GM19238 (cell line): ENCODE results near the gene MYO3B.
"Not testable (repeated sequence)": the region's sequence is repeated elsewhere in the genome, so short reads cannot be mapped to it uniquely, and the experiment has no call there.

ENCODE experiments used
- DNase-seq: peaks from one replicate; pipeline ENCODE4 v3.0.0; 2011; ENCODE audit warnings: low spot score; ENCODE audit not compliant: insufficient read length

Gene MYO3B

GRCh38 chr2:170212625-170213280, 34.8 kb downstream of the MYO3B start:
- no peak for DNase-seq

GRCh38 chr2:170213281-170213625, 35.3 kb downstream of the MYO3B start:
- DNase-seq = not testable (repeated sequence)

DNA sequence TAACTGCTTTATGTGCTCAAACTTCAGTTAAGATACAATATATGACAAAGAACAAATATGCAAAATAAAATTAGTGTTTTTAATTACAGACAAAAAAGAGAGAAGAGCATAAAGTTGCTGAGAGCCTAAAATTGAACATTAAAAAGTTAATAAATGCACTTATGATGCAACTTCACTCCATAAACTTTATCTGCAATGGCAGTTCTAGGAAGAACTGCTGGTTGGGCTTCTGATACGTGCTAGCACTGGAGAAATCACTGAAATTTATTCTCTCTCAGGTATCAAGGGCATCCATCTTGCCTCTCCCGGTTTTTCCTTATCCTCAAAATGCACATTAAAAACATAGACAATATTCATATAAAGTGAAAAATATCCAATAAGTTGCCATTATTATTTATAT, 35.7 kb downstream of the MYO3B start:
- DNase-seq = no peak

- DNase-seq = no peak
Observed at GRCh38 chr2:170214309-170214948, 36.5 kb downstream of the MYO3B start.

GRCh38 chr2:170215021-170215420, 37.1 kb downstream of the MYO3B start:
- no peak for DNase-seq

DNA sequence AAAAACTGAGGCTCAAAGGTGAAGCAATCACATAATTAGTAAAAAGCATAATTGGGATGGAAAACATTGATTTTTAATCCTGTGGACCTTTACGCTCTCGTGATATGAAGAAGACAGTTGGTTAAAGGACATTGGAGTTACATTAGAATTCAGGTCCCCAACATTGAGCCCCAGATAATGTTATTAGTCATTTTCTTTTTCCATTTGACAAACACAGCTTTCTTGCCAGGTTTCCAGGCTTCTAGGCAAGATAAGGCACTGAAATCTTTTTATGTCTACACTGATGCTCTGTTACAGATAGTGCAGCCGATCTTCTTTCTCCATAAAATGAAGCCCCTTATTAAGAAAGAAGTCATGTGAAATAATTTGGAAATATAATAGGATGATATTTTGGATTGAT, 38.5 kb downstream of the MYO3B start:
- no peak for DNase-seq

- DNase-seq = no peak
Observed at GRCh38 chr2:170216981-170217380, 39.0 kb downstream of the MYO3B start.

GRCh38 chr2:170217778-170218251, 39.9 kb downstream of the MYO3B start:
- DNase-seq = no peak

GRCh38 chr2:170218456-170218855, 40.5 kb downstream of the MYO3B start:
- DNase-seq = no peak

GRCh38 chr2:170218931-170219330, 41.0 kb downstream of the MYO3B start:
- no peak for DNase-seq

GRCh38 chr2:170221317-170222288, 43.7 kb downstream of the MYO3B start:
- DNase-seq = no peak

DNA sequence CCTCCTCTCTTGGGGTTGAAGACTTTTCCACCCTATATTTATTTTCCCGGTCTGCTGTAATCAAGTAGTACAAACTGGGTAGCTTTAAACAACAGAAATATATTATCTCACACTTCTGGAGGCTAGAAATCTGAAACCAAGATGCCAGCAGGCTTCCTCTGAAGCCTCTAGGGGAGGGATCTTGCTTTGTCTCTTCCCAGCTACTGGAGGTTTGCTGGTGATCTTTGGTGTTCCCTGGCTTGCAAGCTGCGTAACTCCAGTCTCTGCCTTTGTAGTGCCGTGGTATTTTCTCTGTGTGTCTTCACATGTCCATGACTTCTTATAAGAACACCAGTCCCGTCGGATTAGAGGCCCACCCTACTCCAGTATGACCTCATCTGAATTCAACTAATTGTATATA, 44.4 kb downstream of the MYO3B start:
- DNase-seq = no peak

GRCh38 chr2:170222842-170223241, 44.9 kb downstream of the MYO3B start:
- DNase-seq = no peak

DNA sequence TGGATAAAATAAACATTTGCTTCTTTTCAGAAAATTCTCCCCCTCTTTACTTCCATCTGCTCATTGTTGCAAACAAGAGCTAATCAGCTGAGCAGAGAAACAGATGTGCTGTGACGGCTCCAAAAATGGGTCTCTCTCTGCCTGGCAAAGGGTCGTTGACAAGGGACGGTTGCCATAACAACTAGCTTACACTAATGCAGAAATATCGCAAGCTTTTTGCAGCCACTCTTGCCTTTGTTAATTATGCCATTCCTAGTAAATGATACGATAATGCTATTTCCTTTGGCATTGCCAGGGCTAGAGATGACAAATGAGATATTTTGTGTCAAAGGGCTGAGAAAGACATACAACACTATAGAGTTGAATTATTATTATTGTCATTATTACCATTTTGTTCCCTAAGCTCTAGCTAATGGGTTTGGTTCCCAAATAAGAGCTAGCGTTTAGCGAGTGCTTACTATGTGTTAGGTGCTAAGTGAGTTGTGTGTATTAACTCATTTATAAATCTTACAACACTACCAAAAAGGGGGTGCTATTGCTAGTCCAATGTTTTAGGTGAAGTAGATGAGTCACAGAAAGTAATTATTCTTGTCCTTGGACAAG, 46.8 kb downstream of the MYO3B start:
- DNase-seq = no peak

DNA sequence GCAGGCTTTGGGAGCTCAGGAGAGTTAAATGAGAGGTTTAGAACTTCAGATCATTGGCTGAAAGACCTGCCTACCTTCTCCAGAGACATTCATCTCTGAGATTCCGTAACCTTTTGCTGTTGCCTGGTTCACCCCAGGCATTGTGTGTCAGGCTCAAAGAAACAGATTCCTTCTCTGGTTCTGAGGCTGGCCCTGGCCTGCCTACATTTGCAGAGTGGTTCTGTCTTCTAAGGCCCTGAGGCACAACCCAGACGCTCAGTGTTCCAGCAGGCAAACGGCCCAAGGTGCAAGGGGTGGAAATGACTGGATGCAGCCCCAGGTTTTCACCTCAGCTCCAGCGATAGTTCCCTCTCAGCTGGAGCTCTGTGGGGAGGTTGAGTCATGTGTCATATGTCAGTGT, 48.3 kb downstream of the MYO3B start:
- DNase-seq = no peak

- DNase-seq = no peak
Observed at GRCh38 chr2:170227507-170227947, 49.6 kb downstream of the MYO3B start.

GRCh38 chr2:170227951-170228350, 50.0 kb downstream of the MYO3B start:
- no peak for DNase-seq

GRCh38 chr2:170228429-170228828, 50.5 kb downstream of the MYO3B start:
- DNase-seq = no peak

- no peak for DNase-seq
Observed at GRCh38 chr2:170229125-170229524, 51.2 kb downstream of the MYO3B start.

- DNase-seq = no peak
Observed at GRCh38 chr2:170229744-170230143, 51.8 kb downstream of the MYO3B start.

GRCh38 chr2:170235860-170236679, 58.1 kb downstream of the MYO3B start:
- DNase-seq = no peak
